ENCODE data around the gene DCST1.

Gene DCST1

DNA sequence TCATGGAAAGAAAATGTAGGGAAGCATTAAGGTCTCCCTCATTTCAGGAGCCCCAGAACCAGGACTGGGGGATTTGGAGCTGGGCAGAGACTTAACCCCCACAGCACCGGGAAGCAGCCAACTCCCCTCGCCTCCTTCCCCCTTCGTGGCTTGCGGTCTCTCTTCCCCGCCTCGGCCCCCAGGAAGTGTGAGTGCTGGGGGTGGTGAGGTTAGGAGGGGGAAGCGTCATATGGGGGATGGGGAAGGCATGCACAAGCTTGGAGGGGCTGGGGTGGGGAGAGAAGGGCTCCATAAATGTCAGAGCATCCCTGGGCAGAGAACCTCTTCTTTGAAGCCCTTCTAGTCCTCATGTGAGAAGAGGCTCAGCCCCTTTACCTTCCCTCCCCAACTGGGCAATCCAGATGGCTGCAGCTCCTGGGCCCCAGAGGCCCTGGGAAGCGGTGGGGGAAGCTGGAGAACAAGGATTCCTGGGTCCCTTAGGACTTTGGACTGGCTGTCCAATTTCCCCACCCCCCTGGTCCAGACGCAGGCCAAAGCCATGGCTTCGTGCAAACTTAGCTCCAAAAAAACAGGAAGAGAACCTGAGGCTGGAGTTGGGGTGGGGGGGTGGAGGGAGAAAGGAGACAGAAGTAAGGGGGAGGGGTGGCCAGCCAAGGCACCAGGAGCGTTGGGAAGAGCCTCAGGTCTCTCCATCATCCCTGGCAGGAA is 23.3 kb upstream of the DCST1 start:
- TF ChIP-seq, protein P1, sequence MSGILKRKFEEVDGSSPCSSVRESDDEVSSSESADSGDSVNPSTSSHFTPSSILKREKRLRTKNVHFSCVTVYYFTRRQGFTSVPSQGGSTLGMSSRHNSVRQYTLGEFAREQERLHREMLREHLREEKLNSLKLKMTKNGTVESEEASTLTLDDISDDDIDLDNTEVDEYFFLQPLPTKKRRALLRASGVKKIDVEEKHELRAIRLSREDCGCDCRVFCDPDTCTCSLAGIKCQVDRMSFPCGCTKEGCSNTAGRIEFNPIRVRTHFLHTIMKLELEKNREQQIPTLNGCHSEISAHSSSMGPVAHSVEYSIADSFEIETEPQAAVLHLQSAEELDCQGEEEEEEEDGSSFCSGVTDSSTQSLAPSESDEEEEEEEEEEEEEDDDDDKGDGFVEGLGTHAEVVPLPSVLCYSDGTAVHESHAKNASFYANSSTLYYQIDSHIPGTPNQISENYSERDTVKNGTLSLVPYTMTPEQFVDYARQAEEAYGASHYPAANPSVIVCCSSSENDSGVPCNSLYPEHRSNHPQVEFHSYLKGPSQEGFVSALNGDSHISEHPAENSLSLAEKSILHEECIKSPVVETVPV (CRISPR knock-in tag; IDR thresholded peaks at IDR 0.05), result no peak
- no peak for TF ChIP-seq ARNTL (CRISPR knock-in tag; IDR thresholded peaks at IDR 0.05; ENCODE audit: borderline replicate concordance, low read depth)
- TF ChIP-seq ZFP3 (CRISPR knock-in tag; IDR thresholded peaks at IDR 0.05), result no peak
- TF ChIP-seq, protein P2, sequence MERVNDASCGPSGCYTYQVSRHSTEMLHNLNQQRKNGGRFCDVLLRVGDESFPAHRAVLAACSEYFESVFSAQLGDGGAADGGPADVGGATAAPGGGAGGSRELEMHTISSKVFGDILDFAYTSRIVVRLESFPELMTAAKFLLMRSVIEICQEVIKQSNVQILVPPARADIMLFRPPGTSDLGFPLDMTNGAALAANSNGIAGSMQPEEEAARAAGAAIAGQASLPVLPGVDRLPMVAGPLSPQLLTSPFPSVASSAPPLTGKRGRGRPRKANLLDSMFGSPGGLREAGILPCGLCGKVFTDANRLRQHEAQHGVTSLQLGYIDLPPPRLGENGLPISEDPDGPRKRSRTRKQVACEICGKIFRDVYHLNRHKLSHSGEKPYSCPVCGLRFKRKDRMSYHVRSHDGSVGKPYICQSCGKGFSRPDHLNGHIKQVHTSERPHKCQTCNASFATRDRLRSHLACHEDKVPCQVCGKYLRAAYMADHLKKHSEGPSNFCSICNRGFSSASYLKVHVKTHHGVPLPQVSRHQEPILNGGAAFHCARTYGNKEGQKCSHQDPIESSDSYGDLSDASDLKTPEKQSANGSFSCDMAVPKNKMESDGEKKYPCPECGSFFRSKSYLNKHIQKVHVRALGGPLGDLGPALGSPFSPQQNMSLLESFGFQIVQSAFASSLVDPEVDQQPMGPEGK (CRISPR knock-in tag; IDR thresholded peaks at IDR 0.05; ENCODE audit: borderline replicate concordance), result no peak
- no peak for TF ChIP-seq CSDC2 (CRISPR knock-in tag; IDR thresholded peaks at IDR 0.05)
- TF ChIP-seq ESRRG (CRISPR knock-in tag; IDR thresholded peaks at IDR 0.05), result no peak
- no peak for TF ChIP-seq ZNF70 (CRISPR knock-in tag; IDR thresholded peaks at IDR 0.05)
- TF ChIP-seq RARB (CRISPR knock-in tag; IDR thresholded peaks at IDR 0.05), result no peak
- TF ChIP-seq TOX (CRISPR knock-in tag; IDR thresholded peaks at IDR 0.05; ENCODE audit: borderline replicate concordance), result no peak
- TF ChIP-seq ZNF8 (CRISPR knock-in tag; IDR thresholded peaks at IDR 0.05), result no peak
- ATAC-seq, result no peak

DNA sequence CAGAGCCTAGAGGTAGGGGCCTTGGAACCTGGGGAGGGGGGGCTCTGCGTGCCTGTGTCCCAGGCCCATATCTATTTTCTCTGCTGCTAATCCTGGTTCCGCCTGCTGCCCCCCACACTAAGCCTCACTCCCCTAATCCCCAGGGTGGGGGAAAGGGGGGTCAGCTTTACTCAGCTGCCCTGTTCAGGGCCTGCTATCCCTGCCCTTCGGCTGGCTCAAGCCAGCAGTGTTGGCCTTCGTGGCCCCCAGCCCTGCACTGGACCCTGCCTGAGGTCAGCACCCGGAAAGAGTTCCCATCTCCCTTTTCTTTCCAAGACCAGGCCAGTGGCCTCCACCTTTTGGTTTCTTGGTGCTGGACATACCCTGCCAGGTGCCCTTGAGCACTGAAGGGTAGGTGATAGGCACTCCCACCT is 22.6 kb upstream of the DCST1 start:
- no peak for ATAC-seq
- TF ChIP-seq ARNTL (CRISPR knock-in tag; IDR thresholded peaks at IDR 0.05; ENCODE audit: borderline replicate concordance, low read depth) (no peak), ZFP3 (CRISPR knock-in tag; IDR thresholded peaks at IDR 0.05) (no peak), ZFP30 (CRISPR knock-in tag; IDR thresholded peaks at IDR 0.05) (no peak), SNAI2 (CRISPR knock-in tag; IDR thresholded peaks at IDR 0.05) (no peak), OSR1 (CRISPR knock-in tag; IDR thresholded peaks at IDR 0.05) (no peak), TCF4 (CRISPR knock-in tag; IDR thresholded peaks at IDR 0.05; ENCODE audit: borderline replicate concordance) (no peak), ZNF70 (CRISPR knock-in tag; IDR thresholded peaks at IDR 0.05) (no peak)
- TF ChIP-seq, protein P1 (CRISPR knock-in tag; IDR thresholded peaks at IDR 0.05), result no peak
- TF ChIP-seq, protein P3, sequence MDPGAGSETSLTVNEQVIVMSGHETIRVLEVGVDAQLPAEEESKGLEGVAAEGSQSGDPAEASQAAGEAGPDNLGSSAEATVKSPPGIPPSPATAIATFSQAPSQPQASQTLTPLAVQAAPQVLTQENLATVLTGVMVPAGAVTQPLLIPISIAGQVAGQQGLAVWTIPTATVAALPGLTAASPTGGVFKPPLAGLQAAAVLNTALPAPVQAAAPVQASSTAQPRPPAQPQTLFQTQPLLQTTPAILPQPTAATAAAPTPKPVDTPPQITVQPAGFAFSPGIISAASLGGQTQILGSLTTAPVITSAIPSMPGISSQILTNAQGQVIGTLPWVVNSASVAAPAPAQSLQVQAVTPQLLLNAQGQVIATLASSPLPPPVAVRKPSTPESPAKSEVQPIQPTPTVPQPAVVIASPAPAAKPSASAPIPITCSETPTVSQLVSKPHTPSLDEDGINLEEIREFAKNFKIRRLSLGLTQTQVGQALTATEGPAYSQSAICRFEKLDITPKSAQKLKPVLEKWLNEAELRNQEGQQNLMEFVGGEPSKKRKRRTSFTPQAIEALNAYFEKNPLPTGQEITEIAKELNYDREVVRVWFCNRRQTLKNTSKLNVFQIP (CRISPR knock-in tag; IDR thresholded peaks at IDR 0.05; ENCODE audit: borderline replicate concordance, low read depth), result no peak
- TF ChIP-seq, protein P4, sequence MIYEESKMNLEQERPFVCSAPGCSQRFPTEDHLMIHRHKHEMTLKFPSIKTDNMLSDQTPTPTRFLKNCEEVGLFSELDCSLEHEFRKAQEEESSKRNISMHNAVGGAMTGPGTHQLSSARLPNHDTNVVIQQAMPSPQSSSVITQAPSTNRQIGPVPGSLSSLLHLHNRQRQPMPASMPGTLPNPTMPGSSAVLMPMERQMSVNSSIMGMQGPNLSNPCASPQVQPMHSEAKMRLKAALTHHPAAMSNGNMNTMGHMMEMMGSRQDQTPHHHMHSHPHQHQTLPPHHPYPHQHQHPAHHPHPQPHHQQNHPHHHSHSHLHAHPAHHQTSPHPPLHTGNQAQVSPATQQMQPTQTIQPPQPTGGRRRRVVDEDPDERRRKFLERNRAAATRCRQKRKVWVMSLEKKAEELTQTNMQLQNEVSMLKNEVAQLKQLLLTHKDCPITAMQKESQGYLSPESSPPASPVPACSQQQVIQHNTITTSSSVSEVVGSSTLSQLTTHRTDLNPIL (CRISPR knock-in tag; IDR thresholded peaks at IDR 0.05; ENCODE audit: low read depth), result no peak

DNA sequence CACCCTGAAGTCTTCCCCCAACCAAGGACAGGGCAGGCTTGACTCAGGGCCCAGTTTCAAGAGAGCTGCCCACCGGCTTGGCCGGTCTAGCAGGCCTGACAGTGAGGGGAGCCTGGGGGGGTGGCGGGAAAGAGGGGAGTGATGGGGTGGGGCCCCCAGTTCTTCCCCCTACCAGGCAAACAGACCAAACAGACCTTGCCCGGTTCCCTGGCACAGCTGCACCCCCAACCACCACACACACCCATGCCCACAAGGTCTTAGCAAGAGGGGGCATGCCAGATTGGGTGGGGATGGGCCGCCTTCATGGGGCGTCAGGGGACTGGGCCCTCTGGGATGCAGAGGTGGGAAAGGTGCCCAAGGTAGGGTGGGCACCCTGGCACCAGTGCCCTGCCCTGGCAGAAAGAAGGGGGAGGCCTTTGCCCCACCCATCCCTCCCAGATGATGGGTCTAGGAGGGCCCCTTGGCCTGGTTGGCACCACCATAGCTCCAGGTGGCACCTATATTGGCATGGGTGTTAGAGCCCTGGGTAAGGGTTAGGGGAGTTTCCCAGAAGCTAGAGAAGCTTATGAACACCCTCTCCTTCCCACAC is 22.1 kb upstream of the DCST1 start:
- TF ChIP-seq ESRRG (CRISPR knock-in tag; IDR thresholded peaks at IDR 0.05) (no peak), ISL1 (CRISPR knock-in tag; IDR thresholded peaks at IDR 0.05) (no peak), ZFP3 (CRISPR knock-in tag; IDR thresholded peaks at IDR 0.05) (no peak), ZNF565 (CRISPR knock-in tag; conservative IDR thresholded peaks at IDR 0.05; ENCODE audit: low read depth) (no peak), BACH2 (CRISPR knock-in tag; IDR thresholded peaks at IDR 0.05; ENCODE audit: borderline replicate concordance) (no peak)
- TF ChIP-seq, protein P3 (CRISPR knock-in tag; IDR thresholded peaks at IDR 0.05; ENCODE audit: borderline replicate concordance, low read depth), result no peak
- TF ChIP-seq, protein P5, sequence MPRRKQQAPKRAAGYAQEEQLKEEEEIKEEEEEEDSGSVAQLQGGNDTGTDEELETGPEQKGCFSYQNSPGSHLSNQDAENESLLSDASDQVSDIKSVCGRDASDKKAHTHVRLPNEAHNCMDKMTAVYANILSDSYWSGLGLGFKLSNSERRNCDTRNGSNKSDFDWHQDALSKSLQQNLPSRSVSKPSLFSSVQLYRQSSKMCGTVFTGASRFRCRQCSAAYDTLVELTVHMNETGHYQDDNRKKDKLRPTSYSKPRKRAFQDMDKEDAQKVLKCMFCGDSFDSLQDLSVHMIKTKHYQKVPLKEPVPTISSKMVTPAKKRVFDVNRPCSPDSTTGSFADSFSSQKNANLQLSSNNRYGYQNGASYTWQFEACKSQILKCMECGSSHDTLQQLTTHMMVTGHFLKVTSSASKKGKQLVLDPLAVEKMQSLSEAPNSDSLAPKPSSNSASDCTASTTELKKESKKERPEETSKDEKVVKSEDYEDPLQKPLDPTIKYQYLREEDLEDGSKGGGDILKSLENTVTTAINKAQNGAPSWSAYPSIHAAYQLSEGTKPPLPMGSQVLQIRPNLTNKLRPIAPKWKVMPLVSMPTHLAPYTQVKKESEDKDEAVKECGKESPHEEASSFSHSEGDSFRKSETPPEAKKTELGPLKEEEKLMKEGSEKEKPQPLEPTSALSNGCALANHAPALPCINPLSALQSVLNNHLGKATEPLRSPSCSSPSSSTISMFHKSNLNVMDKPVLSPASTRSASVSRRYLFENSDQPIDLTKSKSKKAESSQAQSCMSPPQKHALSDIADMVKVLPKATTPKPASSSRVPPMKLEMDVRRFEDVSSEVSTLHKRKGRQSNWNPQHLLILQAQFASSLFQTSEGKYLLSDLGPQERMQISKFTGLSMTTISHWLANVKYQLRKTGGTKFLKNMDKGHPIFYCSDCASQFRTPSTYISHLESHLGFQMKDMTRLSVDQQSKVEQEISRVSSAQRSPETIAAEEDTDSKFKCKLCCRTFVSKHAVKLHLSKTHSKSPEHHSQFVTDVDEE (CRISPR knock-in tag; IDR thresholded peaks at IDR 0.05), result no peak
- TF ChIP-seq, protein P1 (CRISPR knock-in tag; IDR thresholded peaks at IDR 0.05), result no peak
- no peak for ATAC-seq

All from SK-N-SH treated with all-trans-retinoic acid at 6 μM for 48 hours (cell line).